ENCODE results near the gene ERN2. TPM values are rescaled to one million over a fixed set of nuclear protein-coding genes. Genes with fewer than 3 reads are reported as not detected.
A peak's percentile ranks its signal among the peaks of the same experiment; 100 is the strongest.

The ERN2 gene
- total RNA-seq, 1 donor, result not detected

DNA sequence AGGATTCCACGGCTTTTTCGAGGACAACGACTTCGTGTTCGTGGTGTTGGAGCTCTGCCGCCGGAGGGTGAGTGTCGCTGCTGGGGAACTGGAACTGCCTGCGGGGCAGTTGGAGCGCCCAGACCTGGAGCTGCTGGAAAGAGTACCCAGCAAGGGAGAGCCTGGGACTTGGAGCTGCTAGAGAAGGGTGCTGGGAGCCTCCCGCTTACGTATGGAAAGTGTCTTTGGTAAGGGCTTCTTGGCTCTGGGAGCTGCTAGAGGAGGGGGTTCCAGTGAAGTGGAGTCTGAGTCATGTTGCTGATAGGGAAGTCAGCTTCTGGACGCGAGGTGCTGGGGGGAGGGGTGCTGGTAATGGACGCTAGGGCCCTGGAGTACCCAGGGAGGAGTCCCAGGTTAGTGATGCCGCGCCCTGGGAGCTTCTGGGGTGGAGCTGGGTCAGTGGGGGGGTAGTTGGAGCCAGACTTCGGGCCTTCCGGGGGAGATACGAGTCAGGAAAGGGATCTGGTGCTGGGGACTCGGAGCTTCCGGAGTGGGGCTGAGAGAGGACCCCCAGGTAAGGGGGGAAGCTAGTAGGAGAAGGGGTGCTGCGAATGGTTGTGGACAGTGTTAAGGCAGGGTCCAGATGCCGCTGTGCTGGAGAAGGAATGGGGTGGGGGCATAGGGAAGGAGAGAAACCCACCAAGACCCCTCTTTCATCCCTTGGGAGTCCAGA lies 33.6 kb downstream of the ERN2 start:
- H3K36me3 ChIP-seq (ENCODE audit: insufficient read depth, low read length), result peaks cover 39% of the 10 kb centered on the region
- peaks cover 27% of the 10 kb centered on the region for H4K20me1 ChIP-seq (ENCODE audit: insufficient read depth, low read length)
- TF ChIP-seq, protein P1, sequence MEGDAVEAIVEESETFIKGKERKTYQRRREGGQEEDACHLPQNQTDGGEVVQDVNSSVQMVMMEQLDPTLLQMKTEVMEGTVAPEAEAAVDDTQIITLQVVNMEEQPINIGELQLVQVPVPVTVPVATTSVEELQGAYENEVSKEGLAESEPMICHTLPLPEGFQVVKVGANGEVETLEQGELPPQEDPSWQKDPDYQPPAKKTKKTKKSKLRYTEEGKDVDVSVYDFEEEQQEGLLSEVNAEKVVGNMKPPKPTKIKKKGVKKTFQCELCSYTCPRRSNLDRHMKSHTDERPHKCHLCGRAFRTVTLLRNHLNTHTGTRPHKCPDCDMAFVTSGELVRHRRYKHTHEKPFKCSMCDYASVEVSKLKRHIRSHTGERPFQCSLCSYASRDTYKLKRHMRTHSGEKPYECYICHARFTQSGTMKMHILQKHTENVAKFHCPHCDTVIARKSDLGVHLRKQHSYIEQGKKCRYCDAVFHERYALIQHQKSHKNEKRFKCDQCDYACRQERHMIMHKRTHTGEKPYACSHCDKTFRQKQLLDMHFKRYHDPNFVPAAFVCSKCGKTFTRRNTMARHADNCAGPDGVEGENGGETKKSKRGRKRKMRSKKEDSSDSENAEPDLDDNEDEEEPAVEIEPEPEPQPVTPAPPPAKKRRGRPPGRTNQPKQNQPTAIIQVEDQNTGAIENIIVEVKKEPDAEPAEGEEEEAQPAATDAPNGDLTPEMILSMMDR (IDR thresholded peaks at IDR 0.05; ENCODE audit: extremely low read depth, low read depth, low read length), result no peak
- peak overlapping the region; percentile 85 for H3K4me2 ChIP-seq (ENCODE audit: insufficient read depth, low read length)
- peak overlapping the region; percentile 24 for H2AFZ ChIP-seq (ENCODE audit: low read length)
- DNase-seq (ENCODE audit: insufficient read length, low spot score, missing footprints), result peak; percentile 68
- H3K4me3 ChIP-seq (ENCODE audit: insufficient read depth, low read length), result peak overlapping the region; percentile 75
- peaks cover 50% of the 10 kb centered on the region for H3K79me2 ChIP-seq (ENCODE audit: insufficient read depth, low read length)
- H3K27me3 ChIP-seq (ENCODE audit: insufficient read depth, low read length), result no peaks in the 10 kb centered on the region
- peak overlapping the region; percentile 87 for H3K27ac ChIP-seq (ENCODE audit: low read depth, low read length)
- no peaks in the 10 kb centered on the region for H3K9me3 ChIP-seq (ENCODE audit: low read depth, low read length)
- H3K4me1 ChIP-seq (ENCODE audit: insufficient read depth, low read length), result peaks cover 42% of the 10 kb centered on the region

- peaks cover 45% of the 10 kb centered on the region for H3K79me2 ChIP-seq (ENCODE audit: insufficient read depth, low read length)
- H2AFZ ChIP-seq (ENCODE audit: low read length), result peak within 1 kb of the TSS; percentile 87
- H3K4me3 ChIP-seq (ENCODE audit: insufficient read depth, low read length), result peak within 1 kb of the TSS; percentile 75
- peaks cover 27% of the 10 kb centered on the region for H4K20me1 ChIP-seq (ENCODE audit: insufficient read depth, low read length)
- peak; percentile 98 for DNase-seq (ENCODE audit: insufficient read length, low spot score, missing footprints)
- peak within 1 kb of the TSS; percentile 85 for H3K4me2 ChIP-seq (ENCODE audit: insufficient read depth, low read length)
- H3K9me3 ChIP-seq (ENCODE audit: low read depth, low read length), result no peaks in the 10 kb centered on the region
- TF ChIP-seq, protein P1 (IDR thresholded peaks at IDR 0.05; ENCODE audit: extremely low read depth, low read depth, low read length), result peak; percentile 45
- H3K27me3 ChIP-seq (ENCODE audit: insufficient read depth, low read length), result no peaks in the 10 kb centered on the region
- peak within 1 kb of the TSS; percentile 87 for H3K27ac ChIP-seq (ENCODE audit: low read depth, low read length)
- peaks cover 31% of the 10 kb centered on the region for H3K36me3 ChIP-seq (ENCODE audit: insufficient read depth, low read length)
- peaks cover 42% of the 10 kb centered on the region for H3K4me1 ChIP-seq (ENCODE audit: insufficient read depth, low read length)
Measured at GRCh38 chr16:23678430-23679273, 34.4 kb downstream of the ERN2 start, which contains the start of gene PLK1. PLK1 (plus strand) TSS chr16:23678889; CDS start chr16:23678933, 44 bp downstream.

DNA sequence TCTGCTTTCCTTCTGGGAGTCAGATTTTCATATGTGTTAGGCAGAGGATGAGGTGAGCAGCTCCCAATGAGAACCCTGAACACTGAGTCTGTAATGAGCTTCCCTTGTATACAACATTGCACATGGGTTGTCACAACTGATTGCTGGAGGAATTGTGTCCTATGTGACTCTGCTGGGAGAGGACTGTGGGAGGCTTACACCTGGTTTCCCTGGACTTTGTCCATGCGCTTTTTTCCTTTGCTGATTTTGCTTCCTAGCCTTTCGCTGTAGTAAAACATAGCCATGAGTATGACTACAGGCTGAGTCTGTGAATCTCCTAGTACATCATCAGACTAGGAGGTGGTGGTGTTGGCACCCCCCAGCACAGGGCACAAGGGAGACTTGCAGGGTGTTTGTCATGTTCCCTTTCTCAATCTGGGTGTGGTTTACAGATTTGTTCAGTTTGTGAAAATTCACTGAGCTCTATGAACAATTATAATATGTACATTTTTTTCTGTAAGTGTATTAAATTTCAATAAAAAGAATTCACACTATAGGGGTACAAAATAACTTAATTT lies 36.0 kb downstream of the ERN2 start:
- Histone ChIP-seq H3K79me2 (ENCODE audit: insufficient read depth, low read length) (peaks cover 35% of the 10 kb centered on the region), H3K4me2 (ENCODE audit: insufficient read depth, low read length) (no peak overlapping the region), H3K9me3 (ENCODE audit: low read depth, low read length) (no peaks in the 10 kb centered on the region), H3K27ac (ENCODE audit: low read depth, low read length) (peak overlapping the region; percentile 87), H3K36me3 (ENCODE audit: insufficient read depth, low read length) (peaks cover 25% of the 10 kb centered on the region), H3K4me3 (ENCODE audit: insufficient read depth, low read length) (no peak overlapping the region), H3K4me1 (ENCODE audit: insufficient read depth, low read length) (peaks cover 42% of the 10 kb centered on the region), H3K27me3 (ENCODE audit: insufficient read depth, low read length) (no peaks in the 10 kb centered on the region), H4K20me1 (ENCODE audit: insufficient read depth, low read length) (peaks cover 27% of the 10 kb centered on the region), H2AFZ (ENCODE audit: low read length) (no peak overlapping the region)
- peak; percentile 57 for DNase-seq (ENCODE audit: insufficient read length, low spot score, missing footprints)
- TF ChIP-seq, protein P1 (IDR thresholded peaks at IDR 0.05; ENCODE audit: extremely low read depth, low read depth, low read length), result no peak

Measured in osteoblast (primary cell).